ENCODE measurements around the gene RANGAP1.

GRCh38 chr22:41267958-41268357 is 18.0 kb downstream of the RANGAP1 start:
- TF ChIP-seq CTCF (conservative IDR thresholded peaks at IDR 0.05 in 1 of 2, IDR thresholded peaks at IDR 0.05 in 1 of 2; ENCODE audit: low read depth in 1 of 2, low read length in 2 of 2) (no peak), EZH2 (IDR thresholded peaks at IDR 0.05; ENCODE audit: low read length, missing control alignments) (no peak)
